ENCODE measurements around the gene ASCL5. TPM values are rescaled to one million over a fixed set of nuclear protein-coding genes. Genes with fewer than 3 reads are reported as not detected.

Gene ASCL5
- total RNA-seq, 1 experiment from 2014 or later, result not detected

DNA sequence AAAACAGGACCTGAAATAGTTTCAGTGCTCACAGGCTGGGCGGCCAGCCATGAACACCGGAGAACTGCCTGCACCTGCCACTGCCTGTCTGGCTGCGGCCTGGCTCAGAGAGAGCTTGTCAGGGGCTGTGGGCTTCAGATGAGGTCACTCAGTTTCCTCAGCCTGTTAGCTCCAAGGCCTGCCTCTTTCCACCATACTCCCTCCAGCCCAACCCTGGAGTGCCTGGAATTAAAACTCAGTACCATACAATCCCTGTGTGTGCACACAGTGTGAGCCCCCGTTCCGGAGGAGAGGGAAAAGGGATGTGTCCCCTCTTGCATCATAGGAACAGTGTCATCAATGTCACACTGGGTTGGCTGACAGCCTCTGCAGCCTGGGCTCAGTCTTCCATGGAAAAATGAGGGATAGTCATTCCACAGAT, 30.9 kb downstream of the ASCL5 start:
- TF ChIP-seq SIN3A (IDR thresholded peaks at IDR 0.05; ENCODE audit: borderline replicate concordance, insufficient read depth, low read depth, low read length) (no peak), TCF7L2 (IDR thresholded peaks at IDR 0.05; ENCODE audit: low read depth, low read length) (no peak), POLR2AphosphoS5 (IDR thresholded peaks at IDR 0.05; ENCODE audit: low read depth, low read length) (no peak)
- TF ChIP-seq, protein P1, sequence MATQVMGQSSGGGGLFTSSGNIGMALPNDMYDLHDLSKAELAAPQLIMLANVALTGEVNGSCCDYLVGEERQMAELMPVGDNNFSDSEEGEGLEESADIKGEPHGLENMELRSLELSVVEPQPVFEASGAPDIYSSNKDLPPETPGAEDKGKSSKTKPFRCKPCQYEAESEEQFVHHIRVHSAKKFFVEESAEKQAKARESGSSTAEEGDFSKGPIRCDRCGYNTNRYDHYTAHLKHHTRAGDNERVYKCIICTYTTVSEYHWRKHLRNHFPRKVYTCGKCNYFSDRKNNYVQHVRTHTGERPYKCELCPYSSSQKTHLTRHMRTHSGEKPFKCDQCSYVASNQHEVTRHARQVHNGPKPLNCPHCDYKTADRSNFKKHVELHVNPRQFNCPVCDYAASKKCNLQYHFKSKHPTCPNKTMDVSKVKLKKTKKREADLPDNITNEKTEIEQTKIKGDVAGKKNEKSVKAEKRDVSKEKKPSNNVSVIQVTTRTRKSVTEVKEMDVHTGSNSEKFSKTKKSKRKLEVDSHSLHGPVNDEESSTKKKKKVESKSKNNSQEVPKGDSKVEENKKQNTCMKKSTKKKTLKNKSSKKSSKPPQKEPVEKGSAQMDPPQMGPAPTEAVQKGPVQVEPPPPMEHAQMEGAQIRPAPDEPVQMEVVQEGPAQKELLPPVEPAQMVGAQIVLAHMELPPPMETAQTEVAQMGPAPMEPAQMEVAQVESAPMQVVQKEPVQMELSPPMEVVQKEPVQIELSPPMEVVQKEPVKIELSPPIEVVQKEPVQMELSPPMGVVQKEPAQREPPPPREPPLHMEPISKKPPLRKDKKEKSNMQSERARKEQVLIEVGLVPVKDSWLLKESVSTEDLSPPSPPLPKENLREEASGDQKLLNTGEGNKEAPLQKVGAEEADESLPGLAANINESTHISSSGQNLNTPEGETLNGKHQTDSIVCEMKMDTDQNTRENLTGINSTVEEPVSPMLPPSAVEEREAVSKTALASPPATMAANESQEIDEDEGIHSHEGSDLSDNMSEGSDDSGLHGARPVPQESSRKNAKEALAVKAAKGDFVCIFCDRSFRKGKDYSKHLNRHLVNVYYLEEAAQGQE (IDR thresholded peaks at IDR 0.05; ENCODE audit: insufficient read depth in 1 of 2, low read depth in 2 of 2, low read length in 1 of 2), result no peak
- TF ChIP-seq, protein P2, sequence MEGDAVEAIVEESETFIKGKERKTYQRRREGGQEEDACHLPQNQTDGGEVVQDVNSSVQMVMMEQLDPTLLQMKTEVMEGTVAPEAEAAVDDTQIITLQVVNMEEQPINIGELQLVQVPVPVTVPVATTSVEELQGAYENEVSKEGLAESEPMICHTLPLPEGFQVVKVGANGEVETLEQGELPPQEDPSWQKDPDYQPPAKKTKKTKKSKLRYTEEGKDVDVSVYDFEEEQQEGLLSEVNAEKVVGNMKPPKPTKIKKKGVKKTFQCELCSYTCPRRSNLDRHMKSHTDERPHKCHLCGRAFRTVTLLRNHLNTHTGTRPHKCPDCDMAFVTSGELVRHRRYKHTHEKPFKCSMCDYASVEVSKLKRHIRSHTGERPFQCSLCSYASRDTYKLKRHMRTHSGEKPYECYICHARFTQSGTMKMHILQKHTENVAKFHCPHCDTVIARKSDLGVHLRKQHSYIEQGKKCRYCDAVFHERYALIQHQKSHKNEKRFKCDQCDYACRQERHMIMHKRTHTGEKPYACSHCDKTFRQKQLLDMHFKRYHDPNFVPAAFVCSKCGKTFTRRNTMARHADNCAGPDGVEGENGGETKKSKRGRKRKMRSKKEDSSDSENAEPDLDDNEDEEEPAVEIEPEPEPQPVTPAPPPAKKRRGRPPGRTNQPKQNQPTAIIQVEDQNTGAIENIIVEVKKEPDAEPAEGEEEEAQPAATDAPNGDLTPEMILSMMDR (IDR thresholded peaks at IDR 0.05), result no peak
- Histone ChIP-seq H3K9me3 (ENCODE audit: control insufficient read depth, insufficient read depth, low read depth, low read length) (no peaks in the 10 kb centered on the region), H3K4me1 (ENCODE audit: control insufficient read depth, insufficient read depth, low read length) (no peaks in the 10 kb centered on the region), H3K36me3 (ENCODE audit: control insufficient read depth, insufficient read depth, low read length) (no peaks in the 10 kb centered on the region), H3K4me3 (ENCODE audit: low read depth in 2 of 2, low read length in 2 of 2) (no peak overlapping the region), H3K27me3 (ENCODE audit: control insufficient read depth, insufficient read depth, low read length) (no peaks in the 10 kb centered on the region; the same call in 1 of the 2 replicates), H3K27ac (ENCODE audit: low read length) (no peak overlapping the region)
- intact Hi-C loops (cut with micrococcal nuclease; ENCODE audit: unreplicated experiment) (no loop called here), in situ Hi-C loops (cut with HindIII; ENCODE audit: low pct_unique_long_range_greater_than_20kb, low sequenced_read_pairs) (no loop called here)
- no peak for DNase-seq (ENCODE audit: low read depth, low spot score)
- no TSS peak for BruUV-seq (replicated peaks)
- POLR2A ChIA-PET, result no interaction called here
- no peak for ATAC-seq
- CTCF ChIA-PET, result no interaction called here

DNA sequence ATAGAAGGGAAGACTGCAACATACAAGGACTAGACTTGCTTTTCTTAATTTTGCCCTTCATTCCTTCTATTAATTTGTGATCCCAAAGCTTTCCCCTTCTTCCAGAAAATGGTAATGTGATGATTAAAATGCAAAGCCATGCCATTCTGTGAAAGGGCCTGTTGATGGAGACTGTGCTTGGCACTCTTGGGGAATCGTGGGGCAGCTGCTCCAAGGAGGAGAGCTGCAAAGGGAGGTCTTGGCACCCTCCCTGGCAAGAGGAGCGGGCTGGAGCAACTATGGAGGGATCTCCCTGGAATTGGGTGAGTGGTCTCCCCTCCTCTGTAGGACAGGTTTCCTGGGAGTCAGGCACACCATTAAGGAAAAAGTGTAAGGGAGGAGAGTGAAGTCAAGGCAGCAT, 31.4 kb downstream of the ASCL5 start:
- no peak overlapping the region for H3K27ac ChIP-seq (ENCODE audit: low read length)
- ChIA-PET CTCF (no interaction called here), POLR2A (no interaction called here)
- H3K36me3 ChIP-seq (ENCODE audit: control insufficient read depth, insufficient read depth, low read length), result no peaks in the 10 kb centered on the region
- H3K27me3 ChIP-seq (ENCODE audit: control insufficient read depth, insufficient read depth, low read length), result no peaks in the 10 kb centered on the region; the same call in 1 of the 2 replicates
- BruUV-seq (replicated peaks), result no TSS peak
- H3K4me3 ChIP-seq (ENCODE audit: low read depth in 2 of 2, low read length in 2 of 2), result no peak overlapping the region
- H3K4me1 ChIP-seq (ENCODE audit: control insufficient read depth, insufficient read depth, low read length), result no peaks in the 10 kb centered on the region
- no peak for ATAC-seq
- no peaks in the 10 kb centered on the region for H3K9me3 ChIP-seq (ENCODE audit: control insufficient read depth, insufficient read depth, low read depth, low read length)
- TF ChIP-seq, protein P2 (IDR thresholded peaks at IDR 0.05), result no peak
- TF ChIP-seq, protein P1 (IDR thresholded peaks at IDR 0.05; ENCODE audit: insufficient read depth in 1 of 2, low read depth in 2 of 2, low read length in 1 of 2), result no peak
- TF ChIP-seq POLR2AphosphoS5 (IDR thresholded peaks at IDR 0.05; ENCODE audit: low read depth, low read length) (no peak), SIN3A (IDR thresholded peaks at IDR 0.05; ENCODE audit: borderline replicate concordance, insufficient read depth, low read depth, low read length) (no peak), TCF7L2 (IDR thresholded peaks at IDR 0.05; ENCODE audit: low read depth, low read length) (no peak)
- intact Hi-C loops (cut with micrococcal nuclease; ENCODE audit: unreplicated experiment), result no loop called here
- in situ Hi-C loops (cut with HindIII; ENCODE audit: low pct_unique_long_range_greater_than_20kb, low sequenced_read_pairs), result no loop called here
- no peak for DNase-seq (ENCODE audit: low read depth, low spot score)

All from Panc1 (cell line).